Osteoblast (primary cell): ENCODE results near the gene DIS3L2. TPM values are rescaled to one million over a fixed set of nuclear protein-coding genes. Genes with fewer than 3 reads are reported as not detected.

ENCODE experiments used
- DNase-seq: peaks from one replicate; pipeline ENCODE4 v3.0.0; 2011; ENCODE audit warnings: low spot score, mixed read lengths; ENCODE audit not compliant: insufficient read length; ENCODE audit errors: missing footprints
- H2AFZ ChIP-seq: 2 replicates; pipeline ENCODE4 v1.6.0; 2011; ENCODE audit warnings: mild to moderate bottlenecking, low read length
- H3K27ac ChIP-seq: 2 replicates; pipeline ENCODE4 v1.5.1; 2011; ENCODE audit warnings: mild to moderate bottlenecking, low read depth, low read length, moderate library complexity
- H3K27me3 ChIP-seq: 2 replicates; pipeline ENCODE4 v1.6.0; 2012; ENCODE audit warnings: mild to moderate bottlenecking, control low read depth, inconsistent platforms, low read length, moderate library complexity; ENCODE audit not compliant: insufficient read depth
- H3K36me3 ChIP-seq: 2 replicates; pipeline ENCODE4 v1.5.1; 2011; ENCODE audit warnings: mild to moderate bottlenecking, low read length, control low read depth, moderate library complexity; ENCODE audit not compliant: insufficient read depth
- H3K4me1 ChIP-seq: 2 replicates; pipeline ENCODE4 v1.5.1; 2011; ENCODE audit warnings: mild to moderate bottlenecking, low read length, control low read depth, moderate library complexity; ENCODE audit not compliant: insufficient read depth
- H3K4me2 ChIP-seq: 2 replicates; pipeline ENCODE4 v1.6.0; 2011; ENCODE audit warnings: mild to moderate bottlenecking, low read length; ENCODE audit not compliant: insufficient read depth
- H3K4me3 ChIP-seq: fragments of 200-600 bp; sonication (generic); 3 replicates; pipeline ENCODE4 v1.5.1; 2012; ENCODE audit warnings: mild to moderate bottlenecking, low read length, inconsistent platforms; ENCODE audit not compliant: insufficient read depth
- H3K79me2 ChIP-seq: 2 replicates; pipeline ENCODE4 v1.6.0; 2012; ENCODE audit warnings: mild to moderate bottlenecking, low read length, control low read depth, inconsistent platforms; ENCODE audit not compliant: insufficient read depth
- H3K9me3 ChIP-seq: 2 replicates; pipeline ENCODE4 v1.5.1; 2011; ENCODE audit warnings: low read depth, low read length, control low read depth
- H4K20me1 ChIP-seq: 2 replicates; pipeline ENCODE4 v1.6.0; 2012; ENCODE audit warnings: mild to moderate bottlenecking, low read length, control low read depth; ENCODE audit not compliant: insufficient read depth
- CTCF ChIP-seq: IDR thresholded peaks from 2 replicates; pipeline ENCODE4 v1.5.1; 2011; ENCODE audit warnings: mild to moderate bottlenecking, low read depth, low read length, moderate library complexity; ENCODE audit errors: extremely low read depth
- total RNA-seq: library from RNA; depleted of rRNA; stranded (reverse); fragments of >200 nt; gene quantifications from 2 replicates; pipeline ENCODE4 v1.2.3, GENCODE V29; 2012

DIS3L2 gene
- total RNA-seq, 1 donor: 28.2 TPM

- Histone ChIP-seq H3K27ac (no peak overlapping the region), H3K79me2 (no peaks in the 10 kb centered on the region), H3K9me3 (no peaks in the 10 kb centered on the region), H3K27me3 (peaks cover 52% of the 10 kb centered on the region), H2AFZ (no peak overlapping the region), H3K4me3 (no peak overlapping the region), H3K4me1 (peaks cover 8% of the 10 kb centered on the region), H3K36me3 (no peaks in the 10 kb centered on the region), H3K4me2 (no peak overlapping the region), H4K20me1 (no peaks in the 10 kb centered on the region)
- no peak for TF ChIP-seq CTCF
- DNase-seq: peak; percentile 87
Measured at GRCh38 chr2:231922311-231923009, 39.1 kb upstream of the DIS3L2 start.

GRCh38 chr2:231923010-231923344, 38.5 kb upstream of the DIS3L2 start:
- no peaks in the 10 kb centered on the region for H3K9me3 ChIP-seq
- peak; percentile 77 for DNase-seq
- H3K4me1 ChIP-seq: peaks cover 8% of the 10 kb centered on the region
- no peaks in the 10 kb centered on the region for H3K36me3 ChIP-seq
- H3K4me2 ChIP-seq: no peak overlapping the region
- no peak overlapping the region for H3K4me3 ChIP-seq
- H4K20me1 ChIP-seq: no peaks in the 10 kb centered on the region
- H3K27ac ChIP-seq: no peak overlapping the region
- no peak for TF ChIP-seq CTCF
- no peak overlapping the region for H2AFZ ChIP-seq
- H3K27me3 ChIP-seq: peaks cover 55% of the 10 kb centered on the region
- no peaks in the 10 kb centered on the region for H3K79me2 ChIP-seq

GRCh38 chr2:231923951-231924888, 37.3 kb upstream of the DIS3L2 start:
- Histone ChIP-seq H3K27ac (no peak overlapping the region), H4K20me1 (no peaks in the 10 kb centered on the region), H3K4me2 (no peak overlapping the region), H3K27me3 (peaks cover 66% of the 10 kb centered on the region), H3K4me3 (no peak overlapping the region), H3K4me1 (peaks cover 8% of the 10 kb centered on the region), H3K9me3 (no peaks in the 10 kb centered on the region), H2AFZ (no peak overlapping the region), H3K36me3 (no peaks in the 10 kb centered on the region), H3K79me2 (no peaks in the 10 kb centered on the region)
- no peak for TF ChIP-seq CTCF
- DNase-seq: peak; percentile 80

- Histone ChIP-seq H3K79me2 (no peaks in the 10 kb centered on the region), H3K27me3 (peaks cover 68% of the 10 kb centered on the region), H3K4me3 (peak overlapping the region; percentile 66), H2AFZ (peak overlapping the region; percentile 78), H3K27ac (no peak overlapping the region), H3K36me3 (no peaks in the 10 kb centered on the region), H3K4me2 (peak overlapping the region; percentile 83), H3K4me1 (peaks cover 8% of the 10 kb centered on the region), H3K9me3 (no peaks in the 10 kb centered on the region), H4K20me1 (no peaks in the 10 kb centered on the region)
- no peak for DNase-seq
- TF ChIP-seq CTCF: no peak
Measured at GRCh38 chr2:231924889-231925275, 36.6 kb upstream of the DIS3L2 start.
